HepG2 (cell line): Measurements from ENCODE around the gene CRISPLD2. TPM values are rescaled to one million over a fixed set of nuclear protein-coding genes. Genes with fewer than 3 reads are reported as not detected.

Source experiments
- HIVEP1 ChIP-seq: sonication (generic); formaldehyde crosslinking; IDR thresholded peaks from 2 replicates; pipeline ENCODE4 v1.4.0; 2020; ENCODE audit warnings: mild to moderate bottlenecking, missing genetic modification reagents
- PHF21A ChIP-seq: sonication (generic); formaldehyde crosslinking; IDR thresholded peaks from 2 replicates; pipeline ENCODE4 v1.5.0; 2020; ENCODE audit warnings: mild to moderate bottlenecking, missing genetic modification reagents
- YY1 ChIP-seq: IDR thresholded peaks from 2 replicates; pipeline ENCODE4 v1.6.1; 2011; ENCODE audit warnings: low read length, low read depth, moderate library complexity, mild to moderate bottlenecking; ENCODE audit not compliant: insufficient read depth, insufficient replicate concordance
- ZNF761 ChIP-seq: sonication (generic); formaldehyde crosslinking; conservative IDR thresholded peaks from 2 replicates; pipeline ENCODE4 v1.4.0; 2020; ENCODE audit warnings: mild to moderate bottlenecking, missing genetic modification reagents
- polyA plus RNA-seq, 8 experiments: library from polyadenylated mRNA; depleted of rRNA in 3 of 8; stranded (reverse) in 7 of 8; unstranded in 1 of 8; fragments of >200 nt; fragmentation: Illumina TruSeq in 4 of 8; extraction: Trizol in 4 of 8; gene quantifications; 2 replicates each; pipeline versions ENCODE4 v1.2.1 to v1.2.3, GENCODE V29; 2011 to 2016; ENCODE audit warnings: low read depth in 4 of 8, missing spikeins in 1 of 8, mixed read lengths in 1 of 8; ENCODE audit not compliant: insufficient read depth in 1 of 8
- total RNA-seq, 5 experiments: library from RNA; depleted of rRNA; stranded (reverse); fragments of >200 nt; fragmentation: Illumina TruSeq; extraction: Trizol; gene quantifications; 2 replicates each; pipeline ENCODE4 v1.2.3, GENCODE V29; 2016; ENCODE audit warnings: low read depth in 1 of 5
- TF ChIP-seq, protein P1 (sequence below): sonication (generic); formaldehyde crosslinking; IDR thresholded peaks from 2 replicates; pipeline ENCODE4 v1.8.1; 2022; ENCODE audit warnings: low read depth, mild to moderate bottlenecking, missing genetic modification reagents
- TF ChIP-seq, protein P2 (sequence below), 2 experiments: sonication (generic) in 1 of 2; formaldehyde crosslinking in 1 of 2; IDR thresholded peaks; 2 replicates each; pipeline versions ENCODE4 v1.4.0 to v1.6.1; 2018 to 2020; ENCODE audit warnings: missing genetic modification reagents in 2 of 2, borderline replicate concordance in 1 of 2, low read depth in 1 of 2, mild to moderate bottlenecking in 1 of 2, missing biosample characterization in 1 of 2
- TF ChIP-seq, protein P3 (sequence below): sonication (generic); formaldehyde crosslinking; IDR thresholded peaks from 2 replicates; pipeline ENCODE4 v1.9.0; 2021; ENCODE audit warnings: mild to moderate bottlenecking, missing genetic modification reagents
- TF ChIP-seq, protein P4 (sequence below): sonication (generic); formaldehyde crosslinking; IDR thresholded peaks from 2 replicates; pipeline ENCODE4 v1.5.0; 2020; ENCODE audit warnings: missing genetic modification reagents
- TF ChIP-seq, protein P5 (sequence below): sonication (generic); formaldehyde crosslinking; IDR thresholded peaks from 2 replicates; pipeline ENCODE4 v1.8.0; 2022; ENCODE audit warnings: mild to moderate bottlenecking, missing genetic modification reagents, moderate library complexity
- TF ChIP-seq, protein P6 (sequence below): sonication (generic); formaldehyde crosslinking; IDR thresholded peaks from 2 replicates; pipeline ENCODE4 v1.5.1; 2020; ENCODE audit warnings: mild to moderate bottlenecking, missing genetic modification reagents, borderline replicate concordance

Gene CRISPLD2
- total and polyA plus RNA-seq, 2 of the 13 experiments (the other 11 are each of a cell fraction or from before 2014, with no cell fraction given): 0.04 to 0.31 TPM

DNA sequence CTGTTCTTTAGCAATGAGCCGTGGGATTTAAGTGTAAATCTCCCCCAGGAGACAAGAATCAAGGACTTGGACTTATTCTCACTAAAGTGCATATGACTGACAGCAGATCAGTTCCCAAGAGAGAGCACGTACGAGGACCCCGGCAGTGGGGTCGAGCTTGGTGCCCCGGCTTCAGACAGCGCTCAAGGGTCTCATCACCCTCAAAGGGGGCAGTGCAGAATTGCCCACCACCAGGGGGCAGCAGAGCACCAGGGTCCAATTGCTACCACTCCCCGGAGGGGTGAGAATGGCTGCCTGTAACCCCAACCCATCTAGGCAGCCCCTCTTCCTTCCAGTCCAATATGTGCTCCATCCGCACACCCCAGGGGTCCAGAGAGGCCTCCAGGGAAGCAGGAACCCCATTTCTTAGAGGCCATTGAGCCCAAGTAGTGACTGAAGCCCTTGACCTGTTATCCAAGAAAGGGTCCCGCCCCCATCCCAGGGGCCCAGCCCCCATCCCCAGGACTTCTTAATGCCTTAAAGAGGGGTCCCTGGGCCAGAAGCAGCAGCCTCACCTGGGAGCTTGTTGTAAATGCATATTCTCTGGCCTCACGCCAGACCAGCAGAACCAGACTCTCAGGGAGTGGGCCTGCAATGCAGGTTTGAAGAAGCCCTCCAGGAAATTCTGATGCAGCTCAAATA lies 105.4 kb downstream of the CRISPLD2 start (continued):
- TF ChIP-seq, protein P1, sequence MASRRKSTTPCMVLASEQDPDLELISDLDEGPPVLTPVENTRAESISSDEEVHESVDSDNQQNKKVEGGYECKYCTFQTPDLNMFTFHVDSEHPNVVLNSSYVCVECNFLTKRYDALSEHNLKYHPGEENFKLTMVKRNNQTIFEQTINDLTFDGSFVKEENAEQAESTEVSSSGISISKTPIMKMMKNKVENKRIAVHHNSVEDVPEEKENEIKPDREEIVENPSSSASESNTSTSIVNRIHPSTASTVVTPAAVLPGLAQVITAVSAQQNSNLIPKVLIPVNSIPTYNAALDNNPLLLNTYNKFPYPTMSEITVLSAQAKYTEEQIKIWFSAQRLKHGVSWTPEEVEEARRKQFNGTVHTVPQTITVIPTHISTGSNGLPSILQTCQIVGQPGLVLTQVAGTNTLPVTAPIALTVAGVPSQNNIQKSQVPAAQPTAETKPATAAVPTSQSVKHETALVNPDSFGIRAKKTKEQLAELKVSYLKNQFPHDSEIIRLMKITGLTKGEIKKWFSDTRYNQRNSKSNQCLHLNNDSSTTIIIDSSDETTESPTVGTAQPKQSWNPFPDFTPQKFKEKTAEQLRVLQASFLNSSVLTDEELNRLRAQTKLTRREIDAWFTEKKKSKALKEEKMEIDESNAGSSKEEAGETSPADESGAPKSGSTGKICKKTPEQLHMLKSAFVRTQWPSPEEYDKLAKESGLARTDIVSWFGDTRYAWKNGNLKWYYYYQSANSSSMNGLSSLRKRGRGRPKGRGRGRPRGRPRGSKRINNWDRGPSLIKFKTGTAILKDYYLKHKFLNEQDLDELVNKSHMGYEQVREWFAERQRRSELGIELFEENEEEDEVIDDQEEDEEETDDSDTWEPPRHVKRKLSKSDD (CRISPR knock-in tag): 0 out of 2 replicates have a peak, but pooled peaks have one; percentile 47
- TF ChIP-seq, protein P2, sequence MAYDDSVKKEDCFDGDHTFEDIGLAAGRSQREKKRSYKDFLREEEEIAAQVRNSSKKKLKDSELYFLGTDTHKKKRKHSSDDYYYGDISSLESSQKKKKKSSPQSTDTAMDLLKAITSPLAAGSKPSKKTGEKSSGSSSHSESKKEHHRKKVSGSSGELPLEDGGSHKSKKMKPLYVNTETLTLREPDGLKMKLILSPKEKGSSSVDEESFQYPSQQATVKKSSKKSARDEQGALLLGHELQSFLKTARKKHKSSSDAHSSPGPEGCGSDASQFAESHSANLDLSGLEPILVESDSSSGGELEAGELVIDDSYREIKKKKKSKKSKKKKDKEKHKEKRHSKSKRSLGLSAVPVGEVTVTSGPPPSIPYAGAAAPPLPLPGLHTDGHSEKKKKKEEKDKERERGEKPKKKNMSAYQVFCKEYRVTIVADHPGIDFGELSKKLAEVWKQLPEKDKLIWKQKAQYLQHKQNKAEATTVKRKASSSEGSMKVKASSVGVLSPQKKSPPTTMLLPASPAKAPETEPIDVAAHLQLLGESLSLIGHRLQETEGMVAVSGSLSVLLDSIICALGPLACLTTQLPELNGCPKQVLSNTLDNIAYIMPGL (CRISPR knock-in tag; IDR thresholded peaks at IDR 0.05; ENCODE audit: borderline replicate concordance in 1 of 2, low read depth in 1 of 2): peak in 1 of 2 experiments; percentile 58; a peak in 2 of 4 replicates
- TF ChIP-seq PHF21A (CRISPR knock-in tag) (0 out of 2 replicates have a peak, but pooled peaks have one; percentile 3), HIVEP1 (CRISPR knock-in tag) (0 out of 2 replicates have a peak, but pooled peaks have one; percentile 13), ZNF761 (CRISPR knock-in tag) (no peak), YY1 (peak; percentile 18)
- TF ChIP-seq, protein P3, sequence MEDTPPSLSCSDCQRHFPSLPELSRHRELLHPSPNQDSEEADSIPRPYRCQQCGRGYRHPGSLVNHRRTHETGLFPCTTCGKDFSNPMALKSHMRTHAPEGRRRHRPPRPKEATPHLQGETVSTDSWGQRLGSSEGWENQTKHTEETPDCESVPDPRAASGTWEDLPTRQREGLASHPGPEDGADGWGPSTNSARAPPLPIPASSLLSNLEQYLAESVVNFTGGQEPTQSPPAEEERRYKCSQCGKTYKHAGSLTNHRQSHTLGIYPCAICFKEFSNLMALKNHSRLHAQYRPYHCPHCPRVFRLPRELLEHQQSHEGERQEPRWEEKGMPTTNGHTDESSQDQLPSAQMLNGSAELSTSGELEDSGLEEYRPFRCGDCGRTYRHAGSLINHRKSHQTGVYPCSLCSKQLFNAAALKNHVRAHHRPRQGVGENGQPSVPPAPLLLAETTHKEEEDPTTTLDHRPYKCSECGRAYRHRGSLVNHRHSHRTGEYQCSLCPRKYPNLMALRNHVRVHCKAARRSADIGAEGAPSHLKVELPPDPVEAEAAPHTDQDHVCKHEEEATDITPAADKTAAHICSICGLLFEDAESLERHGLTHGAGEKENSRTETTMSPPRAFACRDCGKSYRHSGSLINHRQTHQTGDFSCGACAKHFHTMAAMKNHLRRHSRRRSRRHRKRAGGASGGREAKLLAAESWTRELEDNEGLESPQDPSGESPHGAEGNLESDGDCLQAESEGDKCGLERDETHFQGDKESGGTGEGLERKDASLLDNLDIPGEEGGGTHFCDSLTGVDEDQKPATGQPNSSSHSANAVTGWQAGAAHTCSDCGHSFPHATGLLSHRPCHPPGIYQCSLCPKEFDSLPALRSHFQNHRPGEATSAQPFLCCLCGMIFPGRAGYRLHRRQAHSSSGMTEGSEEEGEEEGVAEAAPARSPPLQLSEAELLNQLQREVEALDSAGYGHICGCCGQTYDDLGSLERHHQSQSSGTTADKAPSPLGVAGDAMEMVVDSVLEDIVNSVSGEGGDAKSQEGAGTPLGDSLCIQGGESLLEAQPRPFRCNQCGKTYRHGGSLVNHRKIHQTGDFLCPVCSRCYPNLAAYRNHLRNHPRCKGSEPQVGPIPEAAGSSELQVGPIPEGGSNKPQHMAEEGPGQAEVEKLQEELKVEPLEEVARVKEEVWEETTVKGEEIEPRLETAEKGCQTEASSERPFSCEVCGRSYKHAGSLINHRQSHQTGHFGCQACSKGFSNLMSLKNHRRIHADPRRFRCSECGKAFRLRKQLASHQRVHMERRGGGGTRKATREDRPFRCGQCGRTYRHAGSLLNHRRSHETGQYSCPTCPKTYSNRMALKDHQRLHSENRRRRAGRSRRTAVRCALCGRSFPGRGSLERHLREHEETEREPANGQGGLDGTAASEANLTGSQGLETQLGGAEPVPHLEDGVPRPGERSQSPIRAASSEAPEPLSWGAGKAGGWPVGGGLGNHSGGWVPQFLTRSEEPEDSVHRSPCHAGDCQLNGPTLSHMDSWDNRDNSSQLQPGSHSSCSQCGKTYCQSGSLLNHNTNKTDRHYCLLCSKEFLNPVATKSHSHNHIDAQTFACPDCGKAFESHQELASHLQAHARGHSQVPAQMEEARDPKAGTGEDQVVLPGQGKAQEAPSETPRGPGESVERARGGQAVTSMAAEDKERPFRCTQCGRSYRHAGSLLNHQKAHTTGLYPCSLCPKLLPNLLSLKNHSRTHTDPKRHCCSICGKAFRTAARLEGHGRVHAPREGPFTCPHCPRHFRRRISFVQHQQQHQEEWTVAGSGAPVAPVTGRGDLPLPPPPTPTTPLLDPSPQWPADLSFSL (CRISPR knock-in tag): no peak
- TF ChIP-seq, protein P4, sequence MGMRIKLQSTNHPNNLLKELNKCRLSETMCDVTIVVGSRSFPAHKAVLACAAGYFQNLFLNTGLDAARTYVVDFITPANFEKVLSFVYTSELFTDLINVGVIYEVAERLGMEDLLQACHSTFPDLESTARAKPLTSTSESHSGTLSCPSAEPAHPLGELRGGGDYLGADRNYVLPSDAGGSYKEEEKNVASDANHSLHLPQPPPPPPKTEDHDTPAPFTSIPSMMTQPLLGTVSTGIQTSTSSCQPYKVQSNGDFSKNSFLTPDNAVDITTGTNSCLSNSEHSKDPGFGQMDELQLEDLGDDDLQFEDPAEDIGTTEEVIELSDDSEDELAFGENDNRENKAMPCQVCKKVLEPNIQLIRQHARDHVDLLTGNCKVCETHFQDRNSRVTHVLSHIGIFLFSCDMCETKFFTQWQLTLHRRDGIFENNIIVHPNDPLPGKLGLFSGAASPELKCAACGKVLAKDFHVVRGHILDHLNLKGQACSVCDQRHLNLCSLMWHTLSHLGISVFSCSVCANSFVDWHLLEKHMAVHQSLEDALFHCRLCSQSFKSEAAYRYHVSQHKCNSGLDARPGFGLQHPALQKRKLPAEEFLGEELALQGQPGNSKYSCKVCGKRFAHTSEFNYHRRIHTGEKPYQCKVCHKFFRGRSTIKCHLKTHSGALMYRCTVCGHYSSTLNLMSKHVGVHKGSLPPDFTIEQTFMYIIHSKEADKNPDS: 0 out of 2 replicates have a peak, but pooled peaks have one; percentile 24
- TF ChIP-seq, protein P5, sequence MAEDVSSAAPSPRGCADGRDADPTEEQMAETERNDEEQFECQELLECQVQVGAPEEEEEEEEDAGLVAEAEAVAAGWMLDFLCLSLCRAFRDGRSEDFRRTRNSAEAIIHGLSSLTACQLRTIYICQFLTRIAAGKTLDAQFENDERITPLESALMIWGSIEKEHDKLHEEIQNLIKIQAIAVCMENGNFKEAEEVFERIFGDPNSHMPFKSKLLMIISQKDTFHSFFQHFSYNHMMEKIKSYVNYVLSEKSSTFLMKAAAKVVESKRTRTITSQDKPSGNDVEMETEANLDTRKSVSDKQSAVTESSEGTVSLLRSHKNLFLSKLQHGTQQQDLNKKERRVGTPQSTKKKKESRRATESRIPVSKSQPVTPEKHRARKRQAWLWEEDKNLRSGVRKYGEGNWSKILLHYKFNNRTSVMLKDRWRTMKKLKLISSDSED (CRISPR knock-in tag): no peak
- TF ChIP-seq, protein P6, sequence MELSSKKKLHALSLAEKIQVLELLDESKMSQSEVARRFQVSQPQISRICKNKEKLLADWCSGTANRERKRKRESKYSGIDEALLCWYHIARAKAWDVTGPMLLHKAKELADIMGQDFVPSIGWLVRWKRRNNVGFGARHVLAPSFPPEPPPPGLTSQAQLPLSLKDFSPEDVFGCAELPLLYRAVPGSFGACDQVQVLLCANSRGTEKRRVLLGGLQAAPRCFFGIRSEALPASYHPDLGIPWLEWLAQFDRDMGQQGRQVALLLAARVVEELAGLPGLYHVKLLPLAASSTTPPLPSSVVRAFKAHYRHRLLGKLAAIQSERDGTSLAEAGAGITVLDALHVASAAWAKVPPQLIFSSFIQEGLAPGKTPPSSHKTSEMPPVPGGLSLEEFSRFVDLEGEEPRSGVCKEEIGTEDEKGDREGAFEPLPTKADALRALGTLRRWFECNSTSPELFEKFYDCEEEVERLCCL (CRISPR knock-in tag): no peak
